ENCODE measurements around the gene TATDN2.

TATDN2 gene

GRCh38 chr3:10215578-10216368, 32.5 kb upstream of the TATDN2 start:
- TF ChIP-seq, protein P1, sequence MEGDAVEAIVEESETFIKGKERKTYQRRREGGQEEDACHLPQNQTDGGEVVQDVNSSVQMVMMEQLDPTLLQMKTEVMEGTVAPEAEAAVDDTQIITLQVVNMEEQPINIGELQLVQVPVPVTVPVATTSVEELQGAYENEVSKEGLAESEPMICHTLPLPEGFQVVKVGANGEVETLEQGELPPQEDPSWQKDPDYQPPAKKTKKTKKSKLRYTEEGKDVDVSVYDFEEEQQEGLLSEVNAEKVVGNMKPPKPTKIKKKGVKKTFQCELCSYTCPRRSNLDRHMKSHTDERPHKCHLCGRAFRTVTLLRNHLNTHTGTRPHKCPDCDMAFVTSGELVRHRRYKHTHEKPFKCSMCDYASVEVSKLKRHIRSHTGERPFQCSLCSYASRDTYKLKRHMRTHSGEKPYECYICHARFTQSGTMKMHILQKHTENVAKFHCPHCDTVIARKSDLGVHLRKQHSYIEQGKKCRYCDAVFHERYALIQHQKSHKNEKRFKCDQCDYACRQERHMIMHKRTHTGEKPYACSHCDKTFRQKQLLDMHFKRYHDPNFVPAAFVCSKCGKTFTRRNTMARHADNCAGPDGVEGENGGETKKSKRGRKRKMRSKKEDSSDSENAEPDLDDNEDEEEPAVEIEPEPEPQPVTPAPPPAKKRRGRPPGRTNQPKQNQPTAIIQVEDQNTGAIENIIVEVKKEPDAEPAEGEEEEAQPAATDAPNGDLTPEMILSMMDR (IDR thresholded peaks at IDR 0.05): no peak

GRCh38 chr3:10217359-10217758, 30.9 kb upstream of the TATDN2 start:
- TF ChIP-seq, protein P1 (IDR thresholded peaks at IDR 0.05): no peak

GRCh38 chr3:10219737-10220136, 28.5 kb upstream of the TATDN2 start:
- TF ChIP-seq, protein P1 (IDR thresholded peaks at IDR 0.05): no peak

- TF ChIP-seq, protein P1 (IDR thresholded peaks at IDR 0.05): no peak
These were observed 24.3 kb upstream of the TATDN2 start for GRCh38 chr3:10223676-10224639.

DNA sequence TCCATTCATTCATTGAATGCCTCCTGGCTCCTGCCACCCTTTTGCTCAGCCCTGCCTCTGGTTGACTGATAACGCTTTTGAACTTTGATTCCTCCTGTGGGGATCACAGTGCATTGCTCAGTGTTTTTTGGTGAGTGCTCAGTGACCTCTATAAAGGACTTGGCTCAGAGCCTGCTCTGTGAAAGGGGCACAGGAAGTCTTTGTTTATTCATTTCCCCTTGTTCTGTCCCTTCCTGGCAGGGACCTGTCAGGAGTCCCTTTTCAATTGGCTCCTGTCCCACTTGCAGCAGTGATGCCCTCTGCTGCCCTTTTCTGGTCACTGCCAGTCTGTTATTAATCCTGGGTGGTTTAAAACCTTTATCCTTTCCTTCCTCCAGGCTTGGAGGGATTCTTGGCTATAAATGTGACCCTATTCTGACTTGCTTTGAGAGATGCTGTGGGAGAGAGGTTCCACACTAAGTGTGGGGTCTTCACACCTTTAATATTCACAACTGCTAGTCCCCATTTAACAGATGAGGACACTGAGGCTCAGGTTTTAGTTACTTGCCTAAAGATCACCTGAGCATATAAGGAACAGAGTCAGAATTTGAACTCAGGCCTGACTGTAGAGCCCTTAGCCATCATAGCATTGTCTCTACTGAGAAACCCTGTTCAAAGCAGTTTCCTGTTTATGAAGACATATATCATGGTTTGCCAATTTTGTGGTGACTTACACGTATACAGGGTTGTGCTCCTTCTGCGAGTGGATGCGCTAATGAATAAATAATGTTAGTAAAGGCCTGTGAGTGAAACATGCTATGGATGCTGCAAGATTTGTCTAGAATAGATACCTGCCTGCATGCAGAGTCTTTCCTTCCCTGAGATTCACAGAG, 23.2 kb upstream of the TATDN2 start:
- TF ChIP-seq, protein P1 (IDR thresholded peaks at IDR 0.05): peak; percentile 92

DNA sequence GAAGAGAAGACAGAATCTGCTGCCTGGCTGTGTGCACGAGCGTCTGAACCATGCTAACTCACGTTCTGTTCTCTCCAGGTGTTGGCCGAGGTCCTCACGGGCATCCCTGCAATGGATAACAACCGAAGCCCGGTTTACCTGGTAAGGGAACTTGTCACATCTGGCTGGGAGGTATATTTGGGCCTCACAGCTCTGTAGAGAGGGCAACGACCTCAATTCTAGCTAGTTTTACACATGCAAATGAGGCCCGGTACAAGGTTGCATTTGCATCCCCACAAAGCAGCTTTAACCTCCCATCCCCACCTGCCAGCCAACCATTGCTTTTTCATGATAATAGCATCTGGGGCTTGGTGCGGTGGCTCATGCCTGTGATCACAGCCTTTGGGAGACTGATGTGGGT, 22.0 kb upstream of the TATDN2 start:
- TF ChIP-seq, protein P1 (IDR thresholded peaks at IDR 0.05): no peak

Measured in LNCAP (cell line).